ENCODE results near the gene MDGA2.
"Not testable (repeated sequence)": the region's sequence is repeated elsewhere in the genome, so short reads cannot be mapped to it uniquely, and the experiment has no call there.

Gene MDGA2

DNA sequence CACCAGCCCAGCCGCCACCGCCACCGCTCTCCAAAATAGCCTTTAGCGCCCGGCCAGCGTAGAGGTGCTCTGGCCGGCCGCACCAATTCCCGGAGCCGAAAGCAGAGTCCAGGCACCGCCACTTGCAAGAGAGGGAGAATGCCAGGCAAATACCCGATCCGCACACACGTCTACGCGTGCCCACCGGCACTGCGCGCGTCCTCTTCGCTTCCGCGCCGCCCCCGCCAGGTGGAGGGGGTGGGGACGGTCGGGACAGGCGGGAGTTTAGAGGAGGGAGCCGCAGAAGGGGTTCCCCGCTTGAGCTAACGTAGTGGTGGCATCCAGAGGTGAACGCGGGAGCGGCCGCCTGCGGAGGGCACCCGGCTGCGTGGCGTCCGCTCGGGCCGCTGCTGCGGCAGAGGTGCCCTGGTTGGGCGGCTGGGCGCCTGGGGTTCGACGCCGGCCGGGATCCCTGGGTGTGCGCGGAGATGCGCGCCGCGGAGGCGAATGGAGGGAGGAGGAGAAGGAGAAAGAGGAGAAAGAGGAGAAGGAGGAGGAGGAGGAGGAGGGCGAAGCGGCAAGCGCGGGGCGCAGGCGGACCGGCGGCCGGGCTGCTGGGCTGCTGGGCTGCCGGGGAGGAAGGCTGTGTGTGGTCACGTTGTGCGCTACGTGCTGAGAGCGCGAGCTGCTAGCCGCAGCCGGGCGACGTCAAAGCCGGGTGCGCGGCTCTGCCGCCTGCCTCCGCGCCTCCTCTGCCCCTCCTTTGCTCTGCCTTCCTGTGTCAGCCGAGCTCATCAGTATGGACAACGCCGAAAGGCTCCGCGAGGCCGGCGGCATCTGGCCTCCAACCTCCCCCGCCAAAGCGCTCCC lies at the start of gene MDGA2:
MDGA2 (minus strand) TSS at position 140 of the 849 bp plus-strand sequence.
- DNase-seq: peak; percentile 87

DNA sequence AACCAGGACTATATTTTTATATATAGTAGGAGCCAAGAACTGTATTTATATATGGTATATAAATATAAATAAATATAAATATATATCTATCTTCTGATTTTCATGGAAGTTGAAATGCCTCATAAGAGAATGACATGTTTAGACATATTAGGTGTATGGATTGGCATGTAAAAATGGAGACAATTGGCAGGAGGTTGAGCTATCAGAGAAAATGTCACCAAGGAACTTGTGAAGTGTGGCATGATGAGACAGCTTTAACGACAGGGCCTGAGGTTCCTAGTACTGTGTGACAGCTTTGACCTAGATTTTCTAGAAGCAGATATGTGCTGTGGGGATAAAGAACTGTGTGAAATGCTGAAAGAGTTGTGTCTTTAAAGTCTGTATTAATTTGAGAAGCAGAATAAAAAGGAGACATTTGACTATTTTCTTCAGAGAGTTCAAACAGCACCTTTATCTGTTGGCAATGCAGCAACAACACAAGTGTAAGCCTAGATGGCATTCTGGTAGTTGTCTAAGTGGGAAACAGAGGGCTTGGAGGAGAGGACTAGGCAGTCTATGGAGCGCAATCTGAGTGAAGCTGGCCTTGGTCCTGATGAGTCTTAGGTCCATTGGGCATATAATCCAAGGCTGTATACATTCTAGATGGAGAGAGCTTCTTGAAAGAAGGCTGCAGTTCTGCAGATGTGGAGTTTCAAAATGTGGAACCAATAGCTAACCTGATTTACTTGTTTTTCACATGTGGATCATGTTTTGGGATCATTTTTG lies 47.7 kb upstream of the MDGA2 start:
- peak; percentile 30 for DNase-seq

DNA sequence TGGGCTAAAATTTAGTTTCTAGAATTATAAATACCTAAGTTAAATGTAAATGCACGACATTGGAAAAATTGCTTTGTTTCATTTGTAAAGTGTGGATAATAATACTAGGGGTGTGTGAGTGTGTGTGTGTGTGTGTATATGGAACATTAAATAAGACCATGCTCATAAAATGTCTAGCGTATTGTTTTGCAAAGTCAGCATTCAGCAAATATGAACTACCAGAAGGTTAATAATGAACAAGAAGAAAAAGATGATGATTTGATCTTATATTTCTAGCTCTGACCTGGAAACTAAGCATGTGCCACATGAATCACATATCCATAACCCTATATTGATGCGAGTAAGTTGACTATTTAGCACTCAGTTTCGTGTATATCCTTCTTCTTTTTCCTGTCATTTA lies 44.9 kb upstream of the MDGA2 start:
- no peak for DNase-seq

DNA sequence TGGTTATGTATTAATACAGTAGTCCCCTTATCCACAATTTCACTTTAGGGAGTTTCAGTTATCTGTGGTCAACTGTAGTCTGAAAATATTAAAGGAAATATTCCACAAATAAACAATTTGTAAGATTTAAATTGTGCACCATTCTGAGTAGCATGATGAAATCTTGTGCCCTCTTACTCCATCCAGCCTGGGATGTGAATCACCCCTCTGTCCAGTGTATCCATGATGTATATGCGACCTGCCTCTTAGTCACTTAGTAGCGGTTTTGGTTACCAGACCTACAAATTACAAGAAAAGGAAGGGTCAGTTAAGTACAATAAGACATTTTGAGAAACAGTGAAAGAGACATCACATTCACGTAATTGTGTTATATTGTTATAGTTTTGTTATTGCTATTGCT lies 39.9 kb upstream of the MDGA2 start:
- DNase-seq: no peak

DNA sequence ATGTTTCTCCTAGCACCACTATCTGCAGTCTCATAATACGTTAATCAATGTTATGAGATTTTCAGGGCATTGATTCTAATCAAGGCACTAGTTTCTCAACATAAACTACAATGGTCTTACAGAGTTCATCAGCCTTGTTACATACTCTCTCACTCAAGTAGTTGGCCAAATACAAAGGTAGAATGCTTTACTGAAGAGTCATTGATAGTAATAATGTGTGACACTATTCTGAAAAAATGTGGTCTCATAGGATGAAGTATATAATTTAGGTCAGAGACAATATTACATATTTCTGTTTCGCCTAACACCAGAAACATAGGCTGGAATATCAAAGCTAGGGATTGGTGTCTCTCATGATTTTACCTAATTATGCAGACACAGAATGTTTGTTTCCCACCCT lies 35.2 kb upstream of the MDGA2 start:
- no peak for DNase-seq

DNA sequence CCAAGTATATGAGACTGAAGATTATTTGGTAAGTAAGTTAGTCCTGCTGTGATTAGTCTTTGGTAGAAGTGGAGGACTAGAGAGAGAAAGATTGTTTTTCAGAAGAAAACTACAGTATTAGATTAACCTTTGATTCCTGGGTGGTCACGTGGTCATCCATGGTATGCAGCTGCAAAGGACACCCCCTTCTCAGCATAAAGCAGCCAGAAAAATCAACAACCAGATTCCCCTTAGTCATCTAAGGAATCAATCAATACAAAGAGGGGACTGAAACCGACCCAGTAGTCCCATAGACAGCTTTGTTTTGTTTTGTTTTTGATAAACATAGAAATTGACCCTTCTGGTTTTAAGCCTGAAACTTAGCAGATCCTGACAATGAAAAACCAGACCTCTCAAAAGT lies 30.3 kb upstream of the MDGA2 start:
- no peak for DNase-seq

DNA sequence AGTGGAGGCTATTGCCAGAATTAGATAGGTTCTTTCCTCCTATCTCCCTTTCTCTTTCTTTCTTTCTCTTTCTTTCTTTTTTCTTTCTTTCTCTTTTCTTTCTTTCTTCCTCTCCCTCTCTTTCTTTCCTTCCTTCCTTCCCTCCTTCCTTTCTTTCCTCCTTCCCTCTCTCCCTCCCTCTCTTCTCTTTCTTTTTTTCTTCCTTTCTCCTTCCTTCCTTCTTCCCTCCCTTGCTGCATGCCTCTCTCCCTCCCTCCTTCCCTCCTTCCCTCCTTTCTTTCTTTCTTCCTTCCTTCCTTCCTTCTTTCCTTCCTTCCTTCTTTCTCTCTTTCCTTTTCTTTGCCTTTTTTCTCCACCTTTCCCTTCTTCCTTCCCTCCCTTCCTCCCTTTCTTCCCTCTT lies 16.4 kb upstream of the MDGA2 start:
- no peak for DNase-seq

DNA sequence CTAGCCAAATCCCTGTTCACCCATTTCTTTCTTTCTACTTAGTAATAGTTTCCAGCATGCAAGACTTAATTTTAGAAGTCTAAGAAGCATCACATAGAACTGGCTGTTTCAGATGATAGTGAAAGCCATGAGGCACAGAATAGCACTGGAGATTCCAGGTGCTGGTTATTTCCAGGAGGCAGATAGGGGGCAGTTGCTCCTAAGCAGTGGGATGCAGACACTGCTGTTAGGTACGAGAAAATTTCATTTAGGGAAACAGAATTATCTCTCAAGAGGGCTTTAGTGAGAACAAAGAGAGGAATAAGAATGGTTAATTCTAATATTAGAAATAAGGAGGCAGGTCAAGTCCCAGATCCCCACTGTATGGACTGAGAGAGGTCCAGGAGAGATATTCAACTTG lies 3.6 kb upstream of the MDGA2 start:
- peak; percentile 14 for DNase-seq

DNA sequence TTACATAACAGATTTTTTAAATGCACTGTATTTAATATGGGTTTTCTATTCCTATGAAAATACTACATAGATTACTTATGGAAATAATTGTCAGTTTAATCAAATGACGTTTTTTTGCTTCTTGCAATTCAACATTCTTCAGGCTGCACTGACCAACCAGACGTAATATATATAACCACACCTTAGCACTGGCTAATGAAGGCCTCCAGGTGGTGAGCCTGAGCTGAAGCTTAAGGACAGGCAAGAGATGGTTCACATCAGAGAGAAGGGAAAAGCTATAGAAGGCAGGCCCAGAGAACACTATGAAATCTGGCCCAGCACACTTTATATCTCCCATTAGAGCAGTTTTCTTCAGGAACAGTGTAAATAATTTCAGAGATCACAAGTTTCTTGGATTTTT lies 2.8 kb upstream of the MDGA2 start:
- no peak for DNase-seq

DNA sequence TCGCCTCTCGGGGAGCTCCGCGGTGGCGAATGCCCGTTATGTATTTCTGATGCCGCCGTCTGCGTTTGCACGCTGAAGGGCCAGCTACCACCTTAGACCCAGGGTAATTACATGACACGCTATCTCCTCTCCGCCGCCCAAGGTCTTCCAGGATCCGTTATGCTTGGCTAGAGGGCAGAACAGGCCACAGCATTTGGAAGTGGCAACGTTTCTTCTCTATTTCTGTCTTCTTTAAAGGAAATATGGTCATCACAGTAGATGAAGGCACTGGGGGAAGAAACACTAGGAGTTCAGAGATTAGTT lies 861 bp upstream of the MDGA2 start:
- DNase-seq: no peak

DNA sequence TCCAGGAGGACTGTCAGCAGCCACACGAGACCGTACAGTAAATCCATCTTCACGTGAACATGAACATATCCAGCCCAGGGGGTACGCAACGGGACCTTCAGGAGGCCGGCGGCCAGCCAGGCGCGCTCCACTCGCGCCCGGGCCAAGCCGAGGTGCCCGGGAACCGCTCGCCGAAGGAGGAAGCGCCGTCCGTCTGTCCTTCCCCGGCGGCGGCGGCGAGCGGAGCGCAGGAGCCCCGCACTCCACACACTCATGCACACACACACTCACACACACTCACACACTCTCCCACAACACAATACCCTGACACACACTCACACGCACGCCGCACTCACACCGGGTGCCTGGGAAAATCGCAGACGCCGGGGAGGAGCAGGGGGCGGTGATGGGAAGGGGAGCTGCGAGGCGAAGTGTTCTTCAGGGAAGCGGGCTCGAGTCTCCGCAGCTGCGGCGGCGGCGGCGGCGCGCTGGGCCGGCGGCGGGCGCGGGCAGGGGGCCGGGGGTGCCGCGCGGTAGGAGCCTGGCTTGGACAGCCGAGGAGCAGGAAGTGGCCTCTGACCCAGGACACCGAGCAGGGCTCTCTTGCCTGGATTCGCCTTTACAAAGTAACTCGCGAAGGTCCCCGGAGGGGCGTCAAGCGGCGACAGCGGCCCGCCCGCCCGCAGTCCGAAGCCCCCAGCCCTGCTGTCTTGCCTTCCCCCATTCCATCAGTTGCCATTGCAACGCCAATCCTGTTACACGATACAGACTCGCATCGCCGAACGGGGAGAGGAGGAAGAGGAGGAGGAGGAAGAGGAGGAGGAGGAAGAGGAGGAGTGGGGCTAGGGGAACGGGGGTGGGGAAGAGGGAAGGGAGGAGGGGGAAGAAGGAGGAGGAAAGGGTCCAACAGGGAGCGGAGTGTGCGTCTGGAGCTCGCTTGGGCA lies 601 bp downstream of the MDGA2 start:
- peak; percentile 88 for DNase-seq

DNA sequence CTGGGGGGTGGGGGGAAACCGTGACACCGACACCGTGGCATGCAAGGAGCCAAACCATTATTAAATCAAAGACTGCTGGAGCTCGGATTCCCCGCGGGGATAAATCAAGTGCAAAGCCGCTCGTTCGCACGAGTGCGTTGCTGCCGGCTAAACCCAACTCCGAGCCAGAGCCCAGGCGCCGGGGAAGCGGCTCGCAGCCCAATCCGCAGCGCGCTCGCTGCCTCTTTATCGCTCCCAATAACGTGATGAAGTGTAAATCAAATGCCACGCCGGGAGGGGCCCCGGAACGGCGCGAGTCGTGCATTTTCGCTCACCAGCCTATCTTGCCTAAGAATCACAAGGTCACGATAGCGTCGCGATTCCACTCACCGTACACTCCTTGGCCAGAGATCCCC lies 1.3 kb downstream of the MDGA2 start:
- no peak for DNase-seq

DNA sequence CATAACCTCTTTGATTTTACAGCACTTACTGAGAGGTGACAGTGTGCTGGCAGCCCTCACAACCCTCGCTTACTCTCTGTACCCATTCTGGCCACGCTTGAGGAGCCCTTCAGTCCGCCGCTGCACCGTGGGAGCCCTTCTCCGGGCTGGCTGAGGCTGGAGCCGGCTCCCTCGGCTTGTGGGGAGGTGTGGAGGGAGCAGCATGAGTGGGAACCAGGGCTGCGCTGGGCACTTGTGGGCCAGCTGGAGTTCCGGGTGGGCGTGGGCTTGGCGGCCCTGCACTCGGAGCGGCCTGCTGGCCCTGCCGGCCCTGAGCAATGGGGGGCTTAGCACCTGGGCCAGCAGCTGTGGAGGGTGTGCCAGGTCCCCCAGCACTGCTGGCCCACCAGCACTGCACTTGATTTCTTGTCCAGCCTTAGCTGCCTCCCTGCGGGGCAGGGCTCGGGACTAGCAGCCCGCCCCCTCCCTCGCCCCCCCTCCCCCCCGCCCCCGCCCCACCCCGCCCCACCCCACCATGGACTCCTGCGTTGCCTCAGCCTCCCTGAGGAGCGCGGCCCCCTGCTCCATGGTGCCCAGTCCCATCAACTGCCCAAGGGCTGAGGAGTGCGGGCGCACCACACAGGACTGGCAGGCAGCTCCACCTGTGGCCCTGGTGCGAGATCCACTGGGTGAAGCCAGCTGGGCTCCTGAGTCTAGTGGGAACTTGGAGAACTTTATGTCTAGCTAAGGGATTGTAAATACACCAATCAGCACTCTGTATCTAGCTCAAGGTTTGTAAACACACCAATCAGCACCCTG lies 9.9 kb downstream of the MDGA2 start:
- no peak for DNase-seq

DNA sequence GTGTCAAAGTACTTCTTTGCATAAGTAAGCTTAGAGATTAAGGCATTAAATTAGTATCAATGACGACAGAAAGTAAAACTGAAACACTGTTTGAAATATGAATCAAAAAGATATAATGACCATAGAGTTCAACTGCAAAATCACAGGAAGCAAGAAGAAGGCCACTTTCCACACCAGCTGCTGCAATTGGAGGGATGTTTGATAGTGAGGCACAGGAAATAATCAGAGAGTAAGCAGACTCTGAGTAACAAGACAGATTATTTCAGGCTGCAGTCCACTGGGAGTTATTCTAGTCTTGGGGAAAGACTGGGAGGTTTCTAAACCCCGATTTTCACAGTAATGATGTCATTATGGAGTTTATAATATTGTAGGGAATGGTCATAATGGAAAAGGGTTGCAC lies 12.9 kb downstream of the MDGA2 start:
- no peak for DNase-seq

DNA sequence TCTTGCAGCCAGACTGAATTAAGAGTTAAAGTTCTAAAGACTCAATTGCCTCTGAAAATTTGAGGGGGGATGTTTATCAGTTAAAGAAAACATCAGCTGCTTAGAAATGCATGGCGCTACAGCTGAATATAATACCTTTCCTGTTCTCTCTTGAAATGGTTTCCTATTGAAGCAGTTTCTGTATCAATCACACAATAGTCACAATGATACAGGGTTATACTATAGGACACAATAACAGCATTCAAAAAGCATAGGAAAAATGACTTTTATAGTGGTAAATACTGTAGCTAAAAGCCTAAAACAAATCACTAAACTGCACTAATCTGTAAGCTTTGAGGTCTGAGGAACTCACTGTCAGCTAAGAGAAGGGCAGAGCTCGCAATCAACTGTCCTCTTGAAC lies 15.2 kb downstream of the MDGA2 start:
- no peak for DNase-seq

DNA sequence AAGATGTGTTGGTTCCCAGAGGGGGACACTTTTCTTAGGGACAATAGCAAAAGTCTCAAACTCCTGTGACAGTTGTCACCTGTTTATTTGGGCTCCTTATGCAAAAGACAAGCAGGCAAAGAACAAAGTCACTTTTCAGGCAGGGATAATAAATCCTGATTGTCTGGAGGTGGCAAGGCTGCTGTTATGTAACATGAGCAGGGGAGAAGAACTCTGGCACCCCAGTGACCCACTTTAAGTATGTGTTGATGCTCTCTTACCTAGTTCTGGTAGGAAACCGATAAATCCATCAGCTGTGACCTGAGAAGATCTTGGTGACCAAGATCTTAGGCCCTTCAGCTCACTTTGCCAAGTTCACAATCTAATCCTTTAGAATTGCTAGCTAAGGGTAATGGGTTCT lies 17.4 kb downstream of the MDGA2 start:
- no peak for DNase-seq

DNA sequence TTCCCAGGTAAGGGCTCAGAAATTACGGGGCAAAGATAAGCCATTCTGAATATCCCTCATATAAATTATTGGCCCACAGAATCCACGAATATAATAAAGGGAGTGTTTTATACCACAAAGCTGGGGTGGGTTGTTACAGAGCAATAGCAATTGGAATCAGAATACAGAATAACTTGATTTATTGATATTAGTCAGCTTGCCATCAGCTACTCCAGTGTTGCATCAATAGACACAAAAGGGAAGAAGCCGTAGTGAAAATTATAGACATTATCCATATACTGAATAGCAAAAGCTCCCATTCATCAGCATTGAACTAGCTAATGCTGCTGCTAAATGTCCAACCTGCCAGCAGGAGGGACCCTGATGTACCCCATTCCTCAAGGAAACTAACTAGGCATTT lies 18.3 kb downstream of the MDGA2 start:
- no peak for DNase-seq

DNA sequence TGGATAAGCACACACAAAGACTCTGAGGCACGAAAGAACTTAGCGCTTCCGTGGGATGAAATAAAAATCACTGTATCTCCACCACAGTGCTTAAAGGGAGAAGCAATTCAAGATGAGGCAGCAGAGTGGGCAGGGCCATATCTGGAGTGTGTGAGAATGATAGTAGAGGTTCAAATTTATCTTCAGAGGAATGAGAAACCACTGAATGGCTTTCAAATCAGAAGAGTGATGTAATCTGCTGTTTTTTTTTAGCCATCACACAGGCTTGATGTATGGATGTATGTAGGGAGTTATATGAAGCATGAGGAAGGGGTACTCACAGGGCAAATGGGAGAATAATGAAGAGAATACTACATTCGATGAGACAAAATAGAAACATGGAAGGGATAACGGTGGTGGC lies 24.1 kb downstream of the MDGA2 start:
- DNase-seq: no peak

DNA sequence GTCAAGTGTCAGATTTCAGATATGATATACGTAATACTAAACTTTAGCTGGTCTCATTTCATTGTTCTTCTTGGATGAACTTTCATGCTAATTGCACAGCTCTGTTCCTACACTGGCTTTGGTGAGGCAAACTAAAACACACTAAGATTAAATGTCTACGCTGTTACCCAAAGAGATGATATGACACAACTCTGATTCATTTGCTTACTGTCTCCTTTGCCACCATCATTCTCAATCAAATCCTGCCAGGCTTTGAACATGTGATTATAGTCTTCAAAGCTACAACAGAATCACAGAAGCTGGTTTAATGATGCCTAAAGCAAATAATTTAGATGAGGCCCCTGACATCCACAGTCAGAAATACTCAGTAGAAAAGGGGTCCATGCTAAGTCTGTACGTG lies 37.7 kb downstream of the MDGA2 start:
- no peak for DNase-seq

DNA sequence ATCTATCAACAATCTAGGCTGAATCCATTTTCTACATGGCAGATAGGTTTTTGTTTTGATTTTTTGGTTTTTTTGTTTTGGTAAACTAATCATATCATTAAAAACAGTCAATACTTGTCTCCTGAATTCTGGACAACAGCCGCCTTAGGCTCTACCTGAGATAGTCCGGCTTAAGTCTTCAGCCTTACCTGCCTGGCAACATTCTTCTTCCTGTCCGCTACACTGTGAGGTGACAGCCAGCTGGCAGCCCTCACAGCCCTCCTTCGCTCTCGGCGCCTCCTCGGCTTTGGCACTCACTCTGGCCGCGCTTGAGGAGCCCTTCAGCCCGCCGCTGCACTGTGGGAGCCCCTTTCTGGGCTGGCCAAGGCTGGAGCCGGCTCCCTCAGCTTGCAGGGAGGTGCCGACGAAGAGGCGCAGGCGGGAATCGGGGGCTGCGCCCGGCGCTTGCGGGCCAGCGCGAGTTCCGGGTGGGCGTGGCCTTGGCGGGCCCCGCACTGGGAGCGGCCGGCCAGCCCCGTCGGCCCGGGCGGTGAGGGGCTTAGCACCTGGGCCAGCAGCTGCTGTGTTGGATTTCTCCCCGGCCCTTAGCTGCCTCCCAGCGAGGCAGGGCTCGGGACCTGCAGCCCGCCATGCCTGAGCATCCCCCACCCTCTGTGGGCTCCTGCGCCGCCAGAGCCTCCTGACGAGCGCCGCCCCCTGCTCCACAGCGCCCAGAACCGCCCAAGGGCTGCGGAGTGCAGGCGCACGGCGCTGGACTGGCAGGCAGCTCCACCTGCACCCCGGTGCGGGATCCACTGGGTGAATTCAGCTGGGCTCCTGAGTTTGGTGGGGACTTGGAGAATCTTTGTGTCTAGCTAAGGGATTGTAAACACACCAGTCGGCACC lies 49.0 kb downstream of the MDGA2 start:
- no peak for DNase-seq

DNA sequence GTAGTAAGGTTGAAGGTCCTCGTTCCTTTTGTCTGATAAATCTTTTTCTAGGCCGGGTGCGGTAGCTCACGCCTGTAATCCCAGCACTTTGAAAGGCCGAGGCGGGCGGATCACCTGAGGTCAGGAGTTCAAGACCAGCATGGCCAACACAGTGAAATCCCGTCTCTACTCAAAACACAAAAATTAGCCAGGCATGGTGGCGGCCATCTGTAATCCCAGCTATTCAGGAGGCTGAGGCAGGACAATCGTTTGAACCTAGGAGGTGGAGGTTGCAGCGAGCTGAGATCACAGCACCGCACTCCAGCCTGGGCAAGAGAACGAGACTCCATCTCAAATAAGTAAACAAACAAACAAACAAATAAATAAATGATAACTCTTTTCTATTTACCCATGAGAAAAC lies 51.3 kb downstream of the MDGA2 start:
- DNase-seq: not testable (repeated sequence)

DNA sequence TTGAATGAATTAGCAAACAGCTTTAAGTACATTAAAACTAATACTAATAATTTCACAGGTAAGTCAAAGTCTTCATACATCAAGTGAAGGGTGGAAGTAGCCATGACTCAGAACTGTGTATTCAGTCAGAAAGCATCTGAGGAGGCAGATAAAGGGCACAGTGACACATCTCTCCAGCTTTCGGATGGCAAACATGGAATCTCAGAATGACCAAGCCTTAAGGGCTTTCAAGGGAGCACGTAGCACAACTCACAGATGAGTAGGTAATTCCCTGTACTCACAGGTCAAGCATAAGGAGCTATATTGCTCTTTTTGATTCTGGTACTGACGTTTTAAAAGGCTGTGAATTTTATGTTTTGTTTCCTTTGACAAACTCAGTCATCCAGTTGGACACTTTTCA lies 56.0 kb downstream of the MDGA2 start:
- DNase-seq: no peak
